ENCODE data around the gene SGCA. TPM values are rescaled to one million over a fixed set of nuclear protein-coding genes. Genes with fewer than 3 reads are reported as not detected.

SGCA gene
- total and polyA plus RNA-seq, 2 experiments from 2014 or later, result 0.19 TPM; not detected in 1

DNA sequence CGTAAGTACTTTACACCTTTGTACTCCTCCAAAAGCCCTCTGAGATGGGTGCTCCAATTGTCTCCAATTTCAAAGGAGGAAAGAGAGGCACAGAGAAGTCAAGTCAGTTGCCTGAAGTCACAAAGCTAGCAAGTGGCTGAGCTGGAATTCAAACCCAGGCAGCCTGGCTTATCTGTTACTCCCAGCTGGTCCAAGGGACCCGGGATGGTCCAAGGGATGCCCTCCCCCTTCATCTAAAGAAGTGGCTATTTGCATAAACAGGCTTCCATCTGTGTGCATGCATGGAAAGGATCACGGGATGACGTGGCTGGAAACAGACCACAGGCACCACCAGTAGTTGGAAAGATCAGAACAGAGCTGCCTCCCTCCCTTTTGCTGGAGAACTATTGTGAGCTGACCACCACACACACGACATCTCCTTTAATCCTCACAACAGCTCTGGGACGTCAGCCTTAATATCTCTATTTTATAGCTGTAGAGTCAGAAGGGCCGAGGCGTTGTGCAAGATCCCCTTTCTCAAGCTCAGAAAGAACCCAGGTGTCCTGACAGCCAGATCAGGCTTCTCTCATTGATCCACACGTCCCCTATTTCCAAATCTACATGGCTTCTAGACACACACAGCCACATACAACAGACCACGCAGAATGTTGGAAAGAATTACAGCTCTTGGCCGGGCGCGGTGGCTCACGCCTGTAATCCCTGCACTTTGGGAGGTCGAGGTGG, 46.5 kb downstream of the SGCA start:
- TF ChIP-seq EZH2 (IDR thresholded peaks at IDR 0.05; ENCODE audit: low read depth, unreplicated experiment), result no peak
- no peak for TF ChIP-seq CREB1 (CRISPR knock-in tag; IDR thresholded peaks at IDR 0.05; ENCODE audit: low read depth)
- TF ChIP-seq POLR2AphosphoS5 (IDR thresholded peaks at IDR 0.05; ENCODE audit: low read depth), result no peak
- no peak for TF ChIP-seq ZNF462 (CRISPR knock-in tag; IDR thresholded peaks at IDR 0.05)
- no peak for TF ChIP-seq NANOG (IDR thresholded peaks at IDR 0.05; ENCODE audit: borderline replicate concordance)
- no peak for TF ChIP-seq ETS1 (IDR thresholded peaks at IDR 0.05)
- TF ChIP-seq EZH2phosphoT487 (IDR thresholded peaks at IDR 0.05; ENCODE audit: unreplicated experiment), result no peak
- TF ChIP-seq STAT1 (IDR thresholded peaks at IDR 0.05; ENCODE audit: unreplicated experiment), result no peak
- TF ChIP-seq, protein P1, sequence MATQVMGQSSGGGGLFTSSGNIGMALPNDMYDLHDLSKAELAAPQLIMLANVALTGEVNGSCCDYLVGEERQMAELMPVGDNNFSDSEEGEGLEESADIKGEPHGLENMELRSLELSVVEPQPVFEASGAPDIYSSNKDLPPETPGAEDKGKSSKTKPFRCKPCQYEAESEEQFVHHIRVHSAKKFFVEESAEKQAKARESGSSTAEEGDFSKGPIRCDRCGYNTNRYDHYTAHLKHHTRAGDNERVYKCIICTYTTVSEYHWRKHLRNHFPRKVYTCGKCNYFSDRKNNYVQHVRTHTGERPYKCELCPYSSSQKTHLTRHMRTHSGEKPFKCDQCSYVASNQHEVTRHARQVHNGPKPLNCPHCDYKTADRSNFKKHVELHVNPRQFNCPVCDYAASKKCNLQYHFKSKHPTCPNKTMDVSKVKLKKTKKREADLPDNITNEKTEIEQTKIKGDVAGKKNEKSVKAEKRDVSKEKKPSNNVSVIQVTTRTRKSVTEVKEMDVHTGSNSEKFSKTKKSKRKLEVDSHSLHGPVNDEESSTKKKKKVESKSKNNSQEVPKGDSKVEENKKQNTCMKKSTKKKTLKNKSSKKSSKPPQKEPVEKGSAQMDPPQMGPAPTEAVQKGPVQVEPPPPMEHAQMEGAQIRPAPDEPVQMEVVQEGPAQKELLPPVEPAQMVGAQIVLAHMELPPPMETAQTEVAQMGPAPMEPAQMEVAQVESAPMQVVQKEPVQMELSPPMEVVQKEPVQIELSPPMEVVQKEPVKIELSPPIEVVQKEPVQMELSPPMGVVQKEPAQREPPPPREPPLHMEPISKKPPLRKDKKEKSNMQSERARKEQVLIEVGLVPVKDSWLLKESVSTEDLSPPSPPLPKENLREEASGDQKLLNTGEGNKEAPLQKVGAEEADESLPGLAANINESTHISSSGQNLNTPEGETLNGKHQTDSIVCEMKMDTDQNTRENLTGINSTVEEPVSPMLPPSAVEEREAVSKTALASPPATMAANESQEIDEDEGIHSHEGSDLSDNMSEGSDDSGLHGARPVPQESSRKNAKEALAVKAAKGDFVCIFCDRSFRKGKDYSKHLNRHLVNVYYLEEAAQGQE (IDR thresholded peaks at IDR 0.05; ENCODE audit: unreplicated experiment), result no peak
- TF ChIP-seq JUNB (IDR thresholded peaks at IDR 0.05; ENCODE audit: unreplicated experiment), result no peak
- TF ChIP-seq ZNF331 (CRISPR knock-in tag; IDR thresholded peaks at IDR 0.05; ENCODE audit: low read depth), result no peak
- no peak for TF ChIP-seq CTCF (conservative IDR thresholded peaks at IDR 0.05; ENCODE audit: low read depth in 2 of 2)
- TF ChIP-seq ZNF114 (CRISPR knock-in tag; IDR thresholded peaks at IDR 0.05), result no peak
- Mint-ChIP-seq H3K4me1 (peaks cover 58% of the 10 kb centered on the region), H3K36me3 (ENCODE audit: low read depth) (no peaks in the 10 kb centered on the region; the same call in 2 of the 3 replicates), H3K4me3 (no peak overlapping the region), H3K9me3 (no peaks in the 10 kb centered on the region; the same call in 2 of the 3 replicates), H3K27ac (no peak overlapping the region), H3K27me3 (ENCODE audit: insufficient read depth, low read depth, poor library complexity) (peaks cover 30% of the 10 kb centered on the region)
- peak overlapping the region; percentile 20; the same call in 1 of the 2 replicates for H2AFZ ChIP-seq
- no peak for ATAC-seq
- H4K20me1 ChIP-seq (replicated peaks; ENCODE audit: insufficient read depth), result no peaks in the 10 kb centered on the region
- H3K4me2 ChIP-seq, result peak overlapping the region; percentile 51; the same call in 1 of the 2 replicates
- H3K79me2 ChIP-seq (replicated peaks; ENCODE audit: insufficient read depth), result no peaks in the 10 kb centered on the region
- no peaks in the 10 kb centered on the region for H3K36me3 ChIP-seq (ENCODE audit: insufficient read depth)
- no peak overlapping the region for H3K27ac ChIP-seq (ENCODE audit: low read depth)
- peaks cover 38% of the 10 kb centered on the region for H3K4me1 ChIP-seq (ENCODE audit: insufficient read depth)
- H3K9me2 ChIP-seq (ENCODE audit: insufficient read depth), result no peaks in the 10 kb centered on the region
- H3F3A ChIP-seq (replicated peaks; ENCODE audit: low read depth), result 0 out of 2 replicates have a peak, but pooled peaks cover 5% of the 10 kb centered on the region
- no peak overlapping the region for H3K4me3 ChIP-seq
- DNase-seq (ENCODE audit: low spot score), result no peak
- peaks cover 3% of the 10 kb centered on the region; the same call in 1 of the 2 replicates for H3K27me3 ChIP-seq (ENCODE audit: insufficient read depth)

All from GM23338 (cell line).